ENCODE data around the gene CLIP1.
"Not testable (repeated sequence)": the region's sequence is repeated elsewhere in the genome, so short reads cannot be mapped to it uniquely, and the experiment has no call there.

CLIP1 gene

GRCh38 chr12:122421821-122422729 lies at the start of gene CLIP1:
Gene CLIP1 (minus strand): TSS chr12:122422669. CDS start chr12:122380452, 42,217 bp downstream.
- DNase-seq, result peak; percentile 68

- peak; percentile 82 for DNase-seq
Observed at GRCh38 chr12:122471324-122472226, 49.1 kb upstream of the CLIP1 start.

GRCh38 chr12:122470576-122470975 lies 48.1 kb upstream of the CLIP1 start:
- not testable (repeated sequence) for DNase-seq

- not testable (repeated sequence) for DNase-seq
Observed at GRCh38 chr12:122469856-122470255, 47.4 kb upstream of the CLIP1 start.

GRCh38 chr12:122467983-122468382 lies 45.5 kb upstream of the CLIP1 start:
- no peak for DNase-seq

GRCh38 chr12:122464317-122465042 lies 42.0 kb upstream of the CLIP1 start:
- DNase-seq, result not testable (repeated sequence)

- no peak for DNase-seq
Observed at GRCh38 chr12:122460641-122461040, 38.2 kb upstream of the CLIP1 start.

- DNase-seq, result no peak
Observed at GRCh38 chr12:122460061-122460460, 37.6 kb upstream of the CLIP1 start.

- no peak for DNase-seq
Observed at GRCh38 chr12:122459211-122459610, 36.7 kb upstream of the CLIP1 start.

GRCh38 chr12:122458105-122459035 lies 35.9 kb upstream of the CLIP1 start:
- DNase-seq, result no peak

GRCh38 chr12:122457627-122458026 lies 35.2 kb upstream of the CLIP1 start:
- DNase-seq, result no peak

- DNase-seq, result no peak
Observed at GRCh38 chr12:122454739-122455138, 32.3 kb upstream of the CLIP1 start.

GRCh38 chr12:122454250-122454721 lies 31.8 kb upstream of the CLIP1 start:
- no peak for DNase-seq

- DNase-seq, result no peak
Observed at GRCh38 chr12:122452701-122453285, 30.3 kb upstream of the CLIP1 start.

- peak; percentile 41 for DNase-seq
Observed at GRCh38 chr12:122449317-122449716, 26.8 kb upstream of the CLIP1 start.

- not testable (repeated sequence) for DNase-seq
Observed at GRCh38 chr12:122447825-122448224, 25.4 kb upstream of the CLIP1 start.

GRCh38 chr12:122446390-122446789 lies 23.9 kb upstream of the CLIP1 start:
- not testable (repeated sequence) for DNase-seq

GRCh38 chr12:122444071-122444470 lies 21.6 kb upstream of the CLIP1 start:
- not testable (repeated sequence) for DNase-seq

GRCh38 chr12:122438822-122439221 lies 16.4 kb upstream of the CLIP1 start:
- not testable (repeated sequence) for DNase-seq

- DNase-seq, result no peak
Observed at GRCh38 chr12:122437656-122438121, 15.2 kb upstream of the CLIP1 start.

GRCh38 chr12:122435186-122435585 lies 12.7 kb upstream of the CLIP1 start:
- no peak for DNase-seq
